Peyer's patch (tissue), 4 donors: ENCODE measurements around the gene ACOX2.

Source experiments
- CTCF ChIP-seq, 6 experiments: fragments of 450-650 bp in 4 of 6; fragments of 200-600 bp in 2 of 6; sonication (generic) in 1 of 6; IDR thresholded peaks; one replicate each; pipeline ENCODE4 v1.5.1; 2017 to 2019; ENCODE audit warnings: antibody characterized with exemption in 6 of 6, mild to moderate bottlenecking in 3 of 6, moderate library complexity in 1 of 6
- POLR2A ChIP-seq, 2 donors: fragments of 450-650 bp; IDR thresholded peaks; one replicate each; pipeline ENCODE4 v1.5.1; 2017; ENCODE audit warnings: antibody characterized with exemption in 2 of 2, mild to moderate bottlenecking in 2 of 2, moderate library complexity in 2 of 2

DNA sequence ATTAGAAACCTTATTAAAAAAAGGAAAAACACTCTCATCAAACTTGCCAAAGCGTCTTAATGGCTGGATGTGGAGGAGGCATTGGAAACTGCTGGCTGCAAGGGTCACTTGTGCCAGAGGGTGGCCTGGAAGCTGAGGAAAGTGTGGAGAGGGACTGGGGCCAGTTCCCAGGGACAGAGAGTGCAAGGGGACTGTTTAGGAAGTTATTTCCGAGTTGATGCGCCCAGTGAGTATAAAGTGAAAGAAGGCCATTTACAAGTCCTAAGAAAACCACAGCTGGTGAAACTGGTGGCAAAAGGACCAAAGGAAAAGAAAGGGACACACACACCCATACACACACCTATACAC lies 52.3 kb downstream of the ACOX2 start:
- no peak for TF ChIP-seq POLR2A (IDR thresholded peaks at IDR 0.05)
- TF ChIP-seq CTCF (IDR thresholded peaks at IDR 0.05) = no peak
